Amniotic epithelial cell (primary cell): ENCODE data around the gene CEACAM18.
"Not testable (repeated sequence)": the region's sequence is repeated elsewhere in the genome, so short reads cannot be mapped to it uniquely, and the experiment has no call there.

ENCODE experiments used
- DNase-seq: peaks from one replicate; pipeline ENCODE4 v3.0.0-alpha.2; 2010; ENCODE audit warnings: low read depth

The CEACAM18 gene

GRCh38 chr19:51461723-51462161, 16.6 kb upstream of the CEACAM18 start:
- no peak for DNase-seq

- DNase-seq = no peak
Measured at GRCh38 chr19:51462276-51462675, 16.1 kb upstream of the CEACAM18 start.

GRCh38 chr19:51462681-51463080, 15.7 kb upstream of the CEACAM18 start:
- no peak for DNase-seq

GRCh38 chr19:51463976-51464581, 14.3 kb upstream of the CEACAM18 start:
- DNase-seq = not testable (repeated sequence)

- no peak for DNase-seq
Measured at GRCh38 chr19:51466723-51467122, 11.6 kb upstream of the CEACAM18 start.

- no peak for DNase-seq
Measured at GRCh38 chr19:51467864-51468544, 10.3 kb upstream of the CEACAM18 start.

- no peak for DNase-seq
Measured at GRCh38 chr19:51468545-51468920, 9.8 kb upstream of the CEACAM18 start.

- no peak for DNase-seq
Measured at GRCh38 chr19:51469162-51469561, 9.2 kb upstream of the CEACAM18 start.

- no peak for DNase-seq
Measured at GRCh38 chr19:51469629-51470028, 8.7 kb upstream of the CEACAM18 start.

- peak; percentile 23 for DNase-seq
Measured at GRCh38 chr19:51470966-51471365, 7.4 kb upstream of the CEACAM18 start.

- no peak for DNase-seq
Measured at GRCh38 chr19:51471527-51471926, 6.8 kb upstream of the CEACAM18 start.

GRCh38 chr19:51472607-51473006, 5.7 kb upstream of the CEACAM18 start:
- no peak for DNase-seq

GRCh38 chr19:51473009-51473707, 5.2 kb upstream of the CEACAM18 start:
- peak; percentile 48 for DNase-seq

GRCh38 chr19:51476164-51476563, 2.2 kb upstream of the CEACAM18 start:
- DNase-seq = no peak

GRCh38 chr19:51477344-51477743, 995 bp upstream of the CEACAM18 start:
- DNase-seq = no peak

GRCh38 chr19:51479531-51480331, 1.4 kb downstream of the CEACAM18 start:
- DNase-seq = no peak

GRCh38 chr19:51480590-51480989, 2.3 kb downstream of the CEACAM18 start:
- no peak for DNase-seq

- DNase-seq = no peak
Measured at GRCh38 chr19:51485960-51486660, 7.8 kb downstream of the CEACAM18 start.

GRCh38 chr19:51488491-51488890, 10.2 kb downstream of the CEACAM18 start:
- no peak for DNase-seq

GRCh38 chr19:51489113-51489512, 10.8 kb downstream of the CEACAM18 start:
- no peak for DNase-seq

- DNase-seq = no peak
Measured at GRCh38 chr19:51490676-51491075, 12.3 kb downstream of the CEACAM18 start.

GRCh38 chr19:51491586-51491985, 13.2 kb downstream of the CEACAM18 start:
- DNase-seq = no peak
